HG03060 (cell line): ENCODE measurements around the gene EYA3.

ENCODE experiments used
- ATAC-seq: cut with Tn5 transposase; IDR thresholded peaks from one replicate; pipeline ENCODE4 v1.9.1; 2021; ENCODE audit warnings: low read depth, moderate number of reproducible peaks; ENCODE audit not compliant: unreplicated experiment

The EYA3 gene

DNA sequence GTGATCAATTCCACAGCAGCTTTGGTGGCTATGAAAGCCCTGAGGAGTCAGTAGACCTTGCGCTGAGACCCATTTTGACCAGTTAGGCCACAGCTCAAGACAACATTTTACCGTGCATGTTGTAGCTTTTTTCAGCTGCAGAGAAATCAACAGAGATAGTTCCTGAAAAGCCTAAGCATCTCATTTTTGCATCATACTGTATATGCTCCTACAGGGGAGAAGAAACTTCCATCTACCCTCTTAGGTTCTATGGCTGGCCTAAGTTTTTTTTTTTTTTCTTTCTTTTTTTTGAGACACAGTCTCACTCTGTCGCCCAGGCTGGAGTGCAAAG is 24.8 kb upstream of the EYA3 start:
- ATAC-seq, result no peak

DNA sequence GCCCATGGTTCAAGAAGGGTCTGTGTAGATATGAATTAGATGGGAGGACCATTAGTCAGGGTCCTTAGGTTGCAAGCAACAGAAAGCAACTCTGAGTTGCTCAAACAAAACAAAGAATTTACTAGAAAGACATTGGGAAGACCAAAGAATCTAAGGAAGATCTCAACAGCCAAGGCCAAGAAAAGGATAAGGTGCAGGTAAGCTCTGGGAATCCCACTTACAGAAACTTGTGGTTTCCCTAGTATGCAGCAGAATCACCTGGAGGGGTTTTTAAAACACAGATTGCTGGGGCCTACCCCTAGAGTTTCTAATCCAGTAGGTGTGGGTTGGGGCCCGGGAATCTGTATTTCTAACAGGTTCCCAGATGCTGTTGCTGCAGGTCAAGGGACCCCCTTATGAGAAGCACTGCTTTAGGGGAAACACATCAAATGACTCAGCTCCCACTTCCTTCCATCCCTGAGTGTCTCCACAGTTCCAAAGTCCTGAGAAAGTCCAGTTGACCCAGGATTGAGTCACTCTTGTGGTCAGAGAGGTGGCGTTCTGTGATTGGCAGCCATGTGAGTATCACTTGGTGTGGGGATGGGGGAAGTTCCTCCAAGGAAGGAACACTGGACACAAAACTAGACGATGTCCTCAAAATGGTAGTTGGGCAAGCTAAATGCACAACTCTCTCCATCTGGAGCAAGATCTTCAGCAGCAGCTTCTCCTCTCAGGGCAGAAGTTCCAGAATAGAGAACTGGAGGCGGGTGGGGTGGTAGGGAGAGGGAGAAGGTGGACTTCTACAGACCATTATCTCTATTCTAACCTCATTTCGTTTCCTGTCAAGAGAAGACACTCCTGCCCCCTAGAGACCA is 24.2 kb upstream of the EYA3 start:
- no peak for ATAC-seq

DNA sequence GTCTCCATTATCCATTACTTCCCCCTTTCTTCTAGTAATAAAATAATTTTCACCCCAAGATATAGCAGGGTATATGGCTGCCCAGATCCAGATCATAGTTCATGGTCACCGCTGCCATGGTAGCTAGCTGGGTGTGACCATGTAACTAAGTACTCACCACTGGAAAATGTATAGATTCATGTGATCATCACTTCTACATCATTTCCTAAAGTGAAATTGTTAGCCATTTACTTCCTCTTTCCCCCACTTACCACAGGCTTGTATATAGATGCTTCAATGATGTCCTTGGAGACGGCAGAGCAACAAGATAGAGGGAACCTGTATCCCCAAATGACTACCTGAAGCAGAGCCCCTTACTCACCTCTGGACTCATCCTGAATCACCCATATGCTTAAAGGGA is 22.7 kb upstream of the EYA3 start:
- ATAC-seq, result no peak

- ATAC-seq, result no peak
Observed at GRCh38 chr1:28110555-28110954, 22.1 kb upstream of the EYA3 start.

DNA sequence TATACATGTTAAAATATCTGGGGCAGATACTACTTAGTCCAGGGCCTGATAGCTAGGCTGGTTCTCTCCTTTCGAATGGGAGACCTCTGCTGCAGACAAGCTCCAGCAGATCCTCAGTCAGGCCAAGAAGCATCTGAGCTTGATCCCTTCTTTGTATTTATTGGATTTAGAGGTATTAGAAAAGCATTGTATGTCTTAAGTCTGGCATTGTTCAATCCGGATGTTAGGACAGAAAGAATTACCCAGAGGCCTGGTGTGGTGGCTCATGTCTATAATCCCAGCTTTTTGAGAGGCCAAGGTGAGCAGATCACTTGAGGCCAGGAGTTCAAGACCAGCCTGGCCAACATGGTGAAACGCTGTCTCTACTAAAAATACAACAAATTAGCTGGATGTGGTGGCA is 21.2 kb upstream of the EYA3 start:
- ATAC-seq, result no peak

- no peak for ATAC-seq
Observed at GRCh38 chr1:28108001-28108400, 19.6 kb upstream of the EYA3 start.

- ATAC-seq, result no peak
Observed at GRCh38 chr1:28104866-28105467, 16.6 kb upstream of the EYA3 start.

- no peak for ATAC-seq
Observed at GRCh38 chr1:28102189-28102588, 13.8 kb upstream of the EYA3 start.

DNA sequence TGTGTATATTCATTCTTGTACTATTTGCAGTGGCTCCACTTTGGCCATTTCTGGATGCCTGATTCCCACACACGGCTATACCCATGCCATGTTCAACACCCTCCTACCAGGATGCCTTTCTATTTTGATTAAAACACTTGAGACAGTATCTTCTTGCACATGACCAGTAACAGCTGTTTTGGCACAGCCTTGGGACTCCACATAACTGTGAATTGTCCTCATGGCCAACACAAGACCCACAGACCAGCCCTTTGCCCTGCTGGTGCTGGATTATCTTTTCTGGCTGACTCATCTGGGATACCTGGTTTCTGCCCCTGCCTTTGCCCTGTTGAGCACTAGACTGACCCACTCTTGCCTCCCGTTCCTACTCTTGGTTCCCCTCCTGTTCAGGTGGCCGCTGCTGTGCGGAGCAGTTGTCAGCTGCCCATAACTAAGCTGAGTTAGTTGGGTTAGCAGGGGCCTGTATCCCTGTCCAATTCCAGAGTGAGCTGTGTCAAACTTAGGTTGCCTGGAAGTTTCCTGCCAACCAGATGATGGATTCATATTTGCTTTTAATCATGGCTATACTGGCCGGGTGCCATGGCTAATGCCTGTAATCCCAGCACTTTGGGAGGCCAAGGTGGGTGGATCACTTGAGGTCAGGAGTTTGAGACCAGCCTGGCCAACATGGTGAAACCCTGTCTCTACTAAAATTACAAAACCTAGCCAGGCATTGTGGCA is 10.8 kb upstream of the EYA3 start:
- no peak for ATAC-seq

GRCh38 chr1:28097100-28097472 is 8.7 kb upstream of the EYA3 start:
- ATAC-seq, result no peak

DNA sequence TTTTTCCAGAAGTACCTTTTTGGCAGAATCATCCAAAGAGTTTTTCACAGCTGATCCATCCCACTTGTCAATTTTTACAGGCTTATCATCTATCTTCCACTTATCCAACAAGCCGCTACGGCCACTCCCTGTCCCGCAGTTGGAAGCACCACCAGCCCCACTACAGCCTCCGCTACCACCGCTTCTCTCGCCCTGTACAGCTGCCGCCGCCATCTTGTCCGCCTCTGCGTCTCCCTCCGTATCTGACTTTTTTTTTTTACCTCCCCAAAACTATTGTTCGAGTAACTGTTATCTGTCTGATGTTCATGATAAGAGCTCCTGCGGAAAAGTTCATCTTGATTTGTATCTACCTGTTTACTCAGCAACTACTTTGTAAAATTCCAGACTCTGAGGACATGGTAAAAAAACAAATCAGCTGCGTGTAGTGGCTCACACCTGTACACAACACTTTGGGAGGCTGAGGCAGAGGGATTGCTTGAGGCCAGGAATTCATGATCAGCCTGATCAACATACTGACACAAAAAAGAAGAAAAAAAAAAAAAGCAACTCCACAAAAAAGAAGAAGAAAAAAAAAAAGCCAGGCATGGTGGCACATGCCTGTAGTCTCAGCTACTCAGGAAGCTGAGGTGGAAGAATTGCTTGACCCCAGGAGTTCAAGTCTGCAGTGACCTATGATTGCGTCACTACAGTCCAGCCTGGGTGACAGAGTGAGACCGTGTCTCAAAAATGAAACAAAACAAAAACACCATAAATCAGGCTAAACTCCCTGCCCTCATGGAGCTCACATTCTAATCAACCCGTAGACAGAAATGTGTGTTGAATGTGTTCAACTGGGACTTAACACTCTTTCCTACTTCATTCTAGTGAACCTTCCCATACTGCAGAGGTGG is 8.0 kb upstream of the EYA3 start:
- no peak for ATAC-seq

DNA sequence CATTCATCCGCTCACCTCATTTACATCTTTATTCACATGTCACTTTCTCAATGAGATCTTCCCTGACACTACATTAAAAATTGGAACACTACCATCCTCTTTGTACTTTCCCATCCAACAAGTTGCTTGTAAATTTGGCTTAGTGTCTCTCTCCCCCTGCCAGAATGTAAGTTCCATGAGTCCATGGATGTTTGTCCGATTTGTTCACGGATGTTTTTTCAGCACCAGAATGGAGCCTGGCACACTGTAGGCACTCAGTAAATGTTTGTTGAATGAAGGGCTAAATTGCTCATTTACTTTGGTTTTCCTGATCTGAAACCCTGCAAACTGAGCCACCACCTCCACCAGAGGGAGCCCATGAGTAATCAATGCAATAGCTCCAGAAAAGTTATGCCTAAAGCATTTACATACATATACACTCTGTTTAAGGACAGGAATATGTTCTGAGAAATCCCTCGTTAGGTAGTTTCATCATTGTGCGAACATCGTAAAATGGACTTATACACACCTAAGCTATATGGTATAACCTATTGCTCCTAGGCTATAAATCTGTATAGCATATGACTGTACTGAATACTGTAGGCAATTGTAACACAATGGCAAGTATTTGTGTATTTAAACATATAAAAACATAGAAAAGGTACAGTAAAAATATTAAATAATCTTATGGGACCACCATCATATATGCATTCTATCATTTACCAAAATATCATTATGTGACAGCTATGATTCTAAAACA is 2.8 kb upstream of the EYA3 start:
- ATAC-seq, result no peak

- no peak for ATAC-seq
Observed at GRCh38 chr1:28087614-28088167, 719 bp downstream of the EYA3 start.

GRCh38 chr1:28086651-28087050 is 1.8 kb downstream of the EYA3 start:
- no peak for ATAC-seq

DNA sequence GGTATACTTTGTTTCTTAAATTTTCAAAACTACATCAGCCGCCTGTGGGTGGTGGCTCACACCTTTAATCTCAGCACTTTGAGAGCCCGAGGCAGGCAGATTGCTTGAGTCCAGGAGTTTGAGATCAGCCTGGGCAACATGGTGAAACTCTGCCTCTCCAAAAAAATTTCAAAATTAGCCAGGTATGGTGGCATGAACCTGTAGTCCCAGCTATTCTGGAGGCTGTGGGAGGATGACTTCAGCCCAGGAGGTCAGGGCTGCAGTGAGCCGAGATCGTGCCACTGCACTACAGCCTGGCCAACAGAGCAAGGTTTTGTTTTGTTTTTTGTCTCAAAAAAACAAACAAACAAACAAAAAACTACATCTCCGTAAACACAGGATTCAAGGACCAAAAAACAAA is 3.3 kb downstream of the EYA3 start:
- ATAC-seq, result no peak

DNA sequence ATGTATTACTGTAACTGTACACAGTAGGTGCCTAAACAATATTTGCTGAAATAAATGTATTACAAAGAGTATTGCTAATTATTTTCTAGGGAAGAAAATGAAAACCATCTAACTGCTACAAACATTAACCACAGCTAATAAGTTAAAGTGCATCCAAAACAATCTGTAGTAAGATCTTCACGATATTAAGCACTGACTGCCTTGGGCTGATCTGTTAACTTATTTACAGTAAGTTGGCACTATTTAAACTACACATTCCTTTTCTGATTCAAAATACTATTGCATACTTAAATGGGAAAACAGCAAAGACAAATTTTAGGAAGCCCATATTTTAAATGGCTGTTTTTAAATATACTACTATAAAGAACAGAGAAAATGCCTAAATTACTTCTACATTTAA is 4.5 kb downstream of the EYA3 start:
- ATAC-seq, result no peak

DNA sequence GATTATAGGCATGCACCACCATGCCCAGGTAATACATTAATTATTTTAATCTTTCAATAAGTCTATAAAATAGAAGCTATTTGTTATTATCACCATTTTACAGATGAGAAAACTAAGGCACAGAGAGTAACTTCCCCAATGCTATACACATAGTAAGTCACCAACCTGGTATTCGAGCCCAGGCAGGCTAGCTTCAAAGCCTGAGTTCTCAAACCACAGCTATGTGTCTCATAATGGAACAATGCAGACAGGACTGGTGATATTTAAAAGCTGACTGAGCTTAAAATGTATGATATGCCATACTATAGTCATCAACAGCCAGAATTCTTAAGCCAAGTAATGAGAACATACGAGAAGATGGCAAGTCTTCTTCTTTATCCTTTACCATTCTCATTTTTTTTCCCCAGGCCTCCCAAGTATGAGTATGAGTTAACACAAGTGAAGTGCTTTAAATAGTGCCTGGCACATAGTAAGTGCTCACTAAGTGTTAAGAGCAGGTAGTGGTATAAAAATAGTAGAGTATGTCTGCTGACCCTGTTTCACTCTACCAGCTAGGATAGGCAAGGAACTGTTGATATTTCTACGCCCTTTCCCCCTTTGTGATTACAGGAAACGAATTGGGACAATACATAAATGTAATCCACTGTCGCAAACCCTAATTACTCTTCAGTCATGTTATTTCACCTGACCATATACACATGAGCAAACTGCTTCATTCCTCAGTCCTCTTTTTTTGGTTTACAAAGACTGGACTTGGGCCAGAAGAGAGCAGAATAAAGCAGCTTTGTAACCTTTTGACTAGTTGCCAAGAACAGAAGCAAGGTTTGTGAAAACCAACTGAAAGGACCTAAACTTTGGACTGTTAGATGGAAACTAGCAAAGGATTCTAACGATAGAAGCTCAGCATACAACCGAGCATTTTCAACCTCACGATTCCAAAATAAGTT is 9.5 kb downstream of the EYA3 start:
- ATAC-seq, result no peak

DNA sequence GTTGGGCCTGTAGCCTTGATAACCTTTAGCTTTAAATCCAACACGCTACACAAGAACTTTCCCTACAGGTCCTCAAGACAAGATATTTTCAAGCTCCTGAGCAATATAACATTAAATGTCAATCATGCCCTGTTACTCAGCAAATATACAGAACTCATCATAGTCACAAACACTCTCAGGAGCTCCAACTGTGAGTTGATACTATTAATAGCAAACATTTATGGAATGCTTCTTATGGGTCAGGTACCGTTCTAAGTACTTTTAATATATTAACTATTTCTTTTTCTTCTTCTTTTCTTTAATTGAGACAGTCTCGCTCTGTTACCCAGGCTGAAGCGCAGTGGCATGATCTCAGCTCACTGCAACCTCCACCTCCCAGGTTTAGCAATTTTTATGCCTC is 10.1 kb downstream of the EYA3 start:
- no peak for ATAC-seq
